GM19035 (cell line): ENCODE measurements around the gene HIVEP3.

Experiments
- ATAC-seq: cut with Tn5 transposase; IDR thresholded peaks from one replicate; pipeline ENCODE4 v1.9.1; 2021; ENCODE audit not compliant: unreplicated experiment

HIVEP3 gene

GRCh38 chr1:41735631-41736260, 183.0 kb downstream of the HIVEP3 start:
- ATAC-seq, result no peak

GRCh38 chr1:41735139-41735538, 183.6 kb downstream of the HIVEP3 start:
- ATAC-seq, result no peak

- ATAC-seq, result no peak
Measured at GRCh38 chr1:41734201-41734970, 184.3 kb downstream of the HIVEP3 start.

GRCh38 chr1:41733725-41734124, 185.0 kb downstream of the HIVEP3 start:
- no peak for ATAC-seq

GRCh38 chr1:41733021-41733420, 185.7 kb downstream of the HIVEP3 start:
- ATAC-seq, result no peak

GRCh38 chr1:41731516-41732030, 187.1 kb downstream of the HIVEP3 start:
- ATAC-seq, result no peak

- ATAC-seq, result no peak
Measured at GRCh38 chr1:41730806-41731205, 187.9 kb downstream of the HIVEP3 start.

GRCh38 chr1:41728403-41729202, 190.1 kb downstream of the HIVEP3 start:
- peak; percentile 80 for ATAC-seq

- ATAC-seq, result no peak
Measured at GRCh38 chr1:41727749-41728115, 191.0 kb downstream of the HIVEP3 start.

GRCh38 chr1:41726899-41727748, 191.6 kb downstream of the HIVEP3 start:
- no peak for ATAC-seq

GRCh38 chr1:41726292-41726691, 192.4 kb downstream of the HIVEP3 start:
- no peak for ATAC-seq

- no peak for ATAC-seq
Measured at GRCh38 chr1:41724926-41725325, 193.8 kb downstream of the HIVEP3 start.

- ATAC-seq, result no peak
Measured at GRCh38 chr1:41724248-41724647, 194.5 kb downstream of the HIVEP3 start.

GRCh38 chr1:41723786-41724185, 194.9 kb downstream of the HIVEP3 start:
- no peak for ATAC-seq

- ATAC-seq, result no peak
Measured at GRCh38 chr1:41722184-41722583, 196.5 kb downstream of the HIVEP3 start.

- no peak for ATAC-seq
Measured at GRCh38 chr1:41720861-41721410, 197.8 kb downstream of the HIVEP3 start.

GRCh38 chr1:41719590-41719989, 199.1 kb downstream of the HIVEP3 start:
- ATAC-seq, result no peak

GRCh38 chr1:41719128-41719527, 199.6 kb downstream of the HIVEP3 start:
- ATAC-seq, result no peak

- ATAC-seq, result no peak
Measured at GRCh38 chr1:41718497-41718896, 200.2 kb downstream of the HIVEP3 start.
